CD14-positive monocyte (primary cell): ENCODE data around the gene TBC1D25. TPM values are rescaled to one million over a fixed set of nuclear protein-coding genes. Genes with fewer than 3 reads are reported as not detected.

Experiments
- DNase-seq, 3 donors: peaks; one replicate each; pipeline ENCODE4 v3.0.0-alpha.2; 2011 to 2022
- H2AFZ ChIP-seq: 2 replicates; pipeline ENCODE4 v1.6.0; 2012; ENCODE audit warnings: mild to moderate bottlenecking, low read depth, low read length, inconsistent platforms; ENCODE audit not compliant: insufficient read depth, poor library complexity, severe bottlenecking
- H3K27ac ChIP-seq, 2 donors: 1 replicate in 1 of 2; 2 replicates in 1 of 2; pipeline ENCODE4 v1.5.1; 2012 to 2013; ENCODE audit warnings: low read length in 2 of 2, control low read depth in 1 of 2, inconsistent platforms in 1 of 2, low read depth in 1 of 2, mild to moderate bottlenecking in 1 of 2
- H3K27me3 ChIP-seq, 2 donors: one replicate each; pipeline versions ENCODE4 v1.6.0 to v1.6.1; 2011 to 2013; ENCODE audit warnings: low read length in 2 of 2; ENCODE audit not compliant: control insufficient read depth in 2 of 2, insufficient read depth in 2 of 2
- H3K36me3 ChIP-seq, 2 donors: replicated peaks in 1 of 2; 1 replicate in 1 of 2; 2 replicates in 1 of 2; pipeline versions ENCODE4 v1.5.1 to v1.6.1; 2012 to 2013; ENCODE audit warnings: low read length in 2 of 2, control low read depth in 1 of 2, inconsistent platforms in 1 of 2, mild to moderate bottlenecking in 1 of 2; ENCODE audit not compliant: insufficient read depth in 2 of 2, control insufficient read depth in 1 of 2
- H3K4me1 ChIP-seq, 2 donors: 1 replicate in 1 of 2; 2 replicates in 1 of 2; pipeline versions ENCODE4 v1.5.1 to v1.6.1; 2012 to 2013; ENCODE audit warnings: low read length in 2 of 2, control low read depth in 1 of 2, inconsistent platforms in 1 of 2, mild to moderate bottlenecking in 1 of 2, moderate library complexity in 1 of 2; ENCODE audit not compliant: insufficient read depth in 2 of 2, control insufficient read depth in 1 of 2
- H3K4me2 ChIP-seq: replicated peaks from 2 replicates; pipeline ENCODE3; 2012; ENCODE audit warnings: low read length, moderate library complexity, mild to moderate bottlenecking; ENCODE audit not compliant: poor library complexity, severe bottlenecking; ENCODE audit errors: extremely low read depth
- H3K4me3 ChIP-seq, 3 experiments: fragments of 200-600 bp in 1 of 3; sonication (generic) in 1 of 3; replicated peaks in 1 of 3; 1 replicate in 2 of 3; 2 replicates in 1 of 3; pipeline ENCODE4 v1.5.1; 2011 to 2013; ENCODE audit warnings: low read length in 3 of 3, mild to moderate bottlenecking in 3 of 3, control low read depth in 2 of 3, low read depth in 2 of 3, inconsistent platforms in 1 of 3, moderate library complexity in 1 of 3
- H3K79me2 ChIP-seq: 2 replicates; pipeline ENCODE4 v1.6.0; 2012; ENCODE audit warnings: mild to moderate bottlenecking, control low read depth, inconsistent platforms, low read length, moderate library complexity; ENCODE audit not compliant: insufficient read depth
- H3K9ac ChIP-seq: 2 replicates; pipeline ENCODE4 v1.6.0; 2017; ENCODE audit warnings: low read length, mild to moderate bottlenecking; ENCODE audit not compliant: insufficient read depth, poor library complexity, severe bottlenecking
- H3K9me3 ChIP-seq, 2 donors: replicated peaks in 1 of 2; 1 replicate in 1 of 2; 2 replicates in 1 of 2; pipeline versions ENCODE4 v1.5.1 to v1.6.1; 2012 to 2013; ENCODE audit warnings: low read length in 2 of 2, control low read depth in 1 of 2; ENCODE audit not compliant: control insufficient read depth in 1 of 2, insufficient read depth in 1 of 2
- H4K20me1 ChIP-seq: 2 replicates; pipeline ENCODE4 v1.6.0; 2012; ENCODE audit warnings: mild to moderate bottlenecking, low read length, control low read depth, moderate library complexity; ENCODE audit not compliant: insufficient read depth
- H3K27ac Mint-ChIP-seq, 7 donors: one replicate each; pipeline ENCODE4 v1.8.0; 2020; ENCODE audit warnings: mild to moderate bottlenecking in 7 of 7, mixed read lengths in 7 of 7, moderate library complexity in 6 of 7, inconsistent platforms in 2 of 7
- H3K27me3 Mint-ChIP-seq, 3 donors: one replicate each; pipeline ENCODE4 v1.8.0; 2021 to 2022; ENCODE audit warnings: low read depth in 3 of 3, mild to moderate bottlenecking in 3 of 3, mixed read lengths in 3 of 3, moderate library complexity in 3 of 3, inconsistent platforms in 1 of 3
- H3K36me3 Mint-ChIP-seq, 2 donors: one replicate each; pipeline ENCODE4 v1.8.0; 2020; ENCODE audit warnings: mixed read lengths in 2 of 2, inconsistent platforms in 1 of 2, mild to moderate bottlenecking in 1 of 2
- H3K4me1 Mint-ChIP-seq: one replicate; pipeline ENCODE4 v1.8.0; 2020; ENCODE audit warnings: mild to moderate bottlenecking, mixed read lengths
- H3K4me3 Mint-ChIP-seq, 2 donors: one replicate each; pipeline ENCODE4 v1.8.0; 2020; ENCODE audit warnings: mild to moderate bottlenecking in 2 of 2, mixed read lengths in 2 of 2, moderate library complexity in 1 of 2
- H3K9me3 Mint-ChIP-seq, 7 donors: one replicate each; pipeline ENCODE4 v1.8.0; 2020 to 2022; ENCODE audit warnings: mixed read lengths in 7 of 7, mild to moderate bottlenecking in 6 of 7, moderate library complexity in 6 of 7, inconsistent platforms in 2 of 7
- CTCF ChIP-seq: fragments of 200-600 bp; IDR thresholded peaks from one replicate; pipeline ENCODE4 v1.8.0; 2022; ENCODE audit warnings: antibody characterized with exemption, mild to moderate bottlenecking
- WGBS: methylation state at CpG from one replicate; pipeline ENCODE4 v1.1.5; 2013; ENCODE audit warnings: missing lambda C conversion rate; ENCODE audit not compliant: insufficient coverage; 5-methylcytosine and 5-hydroxymethylcytosine counted together
- intact Hi-C, 2 donors: fragments of 100-400 bp; cut with micrococcal nuclease; formaldehyde crosslinking; loops; one replicate each; pipeline versions ENCODE4 v1.15.0 to v1.15.1; 2023
- polyA plus RNA-seq, 3 donors: library from polyadenylated mRNA; depleted of rRNA in 1 of 3; unstranded in 2 of 3; stranded (reverse) in 1 of 3; fragments of 300-500 nt in 2 of 3; fragments of >200 nt in 1 of 3; fragmentation: Illumina TruSeq in 2 of 3; gene quantifications; 1 replicate in 2 of 3; 2 replicates in 1 of 3; pipeline ENCODE4 v1.2.3, GENCODE V29; 2012 to 2021

TBC1D25 gene
- polyA plus RNA-seq, 3 donors: 5.7 to 16.9 (median 6.6) TPM

- Mint-ChIP-seq H3K27ac (peak overlapping the region in 1 of 7 donors; percentile 32), H3K9me3 (peaks cover 0 to 13% (median 5%) of the 10 kb centered on the region in 7 donors), H3K36me3 (no peaks in the 10 kb centered on the region), H3K4me3 (no peak overlapping the region), H3K27me3 (peaks cover 0 to 1% (median 0%) of the 10 kb centered on the region in 3 donors), H3K4me1 (peaks cover 7% of the 10 kb centered on the region)
- intact Hi-C loops: no loop called here
- no peak for TF ChIP-seq CTCF
- Histone ChIP-seq H2AFZ (no peak overlapping the region), H3K79me2 (no peaks in the 10 kb centered on the region), H3K27ac (no peak overlapping the region), H3K27me3 (no peaks in the 10 kb centered on the region), H4K20me1 (no peaks in the 10 kb centered on the region), H3K4me2 (no peak overlapping the region), H3K9ac (no peak overlapping the region), H3K4me3 (no peak overlapping the region), H3K36me3 (no peaks in the 10 kb centered on the region), H3K4me1 (no peaks in the 10 kb centered on the region), H3K9me3 (no peaks in the 10 kb centered on the region)
- no peak for DNase-seq
- no CpG with 5 or more reads among the region's 5 CpGs for WGBS
Observed at GRCh38 chrX:48592971-48593370, 53.5 kb downstream of the TBC1D25 start.

GRCh38 chrX:48595929-48596328 lies 56.4 kb downstream of the TBC1D25 start:
- H3K27ac ChIP-seq: no peak overlapping the region
- Mint-ChIP-seq H3K27ac (no peak overlapping the region), H3K27me3 (peaks cover 0 to 1% (median 0%) of the 10 kb centered on the region in 3 donors), H3K4me1 (peaks cover 10% of the 10 kb centered on the region), H3K9me3 (peaks cover 0 to 13% (median 7%) of the 10 kb centered on the region in 7 donors), H3K36me3 (peaks cover 11 to 20% of the 10 kb centered on the region in 2 donors), H3K4me3 (no peak overlapping the region)
- no peaks in the 10 kb centered on the region for H3K27me3 ChIP-seq
- TF ChIP-seq CTCF: no peak
- no peaks in the 10 kb centered on the region for H3K79me2 ChIP-seq
- no peak overlapping the region for H2AFZ ChIP-seq
- no peak overlapping the region for H3K4me3 ChIP-seq
- no peak overlapping the region for H3K4me2 ChIP-seq
- peaks cover 6 to 7% of the 10 kb centered on the region in 2 donors for H3K4me1 ChIP-seq
- WGBS: no CpG with 5 or more reads among the region's 2 CpGs
- H3K36me3 ChIP-seq: peaks cover 15 to 21% of the 10 kb centered on the region in 2 donors
- no peak overlapping the region for H3K9ac ChIP-seq
- intact Hi-C loops: no loop called here
- no peak for DNase-seq
- H3K9me3 ChIP-seq: no peaks in the 10 kb centered on the region
- H4K20me1 ChIP-seq: no peaks in the 10 kb centered on the region
